ENCODE measurements around the gene COL7A1.
"Not testable (repeated sequence)": the region's sequence is repeated elsewhere in the genome, so short reads cannot be mapped to it uniquely, and the experiment has no call there.

The COL7A1 gene

GRCh38 chr3:48535578-48535977 lies 59.6 kb downstream of the COL7A1 start:
- DNase-seq = no peak

- no peak for DNase-seq
Observed at GRCh38 chr3:48532977-48533337, 62.2 kb downstream of the COL7A1 start.

- DNase-seq = no peak
Observed at GRCh38 chr3:48532271-48532976, 62.7 kb downstream of the COL7A1 start.

DNA sequence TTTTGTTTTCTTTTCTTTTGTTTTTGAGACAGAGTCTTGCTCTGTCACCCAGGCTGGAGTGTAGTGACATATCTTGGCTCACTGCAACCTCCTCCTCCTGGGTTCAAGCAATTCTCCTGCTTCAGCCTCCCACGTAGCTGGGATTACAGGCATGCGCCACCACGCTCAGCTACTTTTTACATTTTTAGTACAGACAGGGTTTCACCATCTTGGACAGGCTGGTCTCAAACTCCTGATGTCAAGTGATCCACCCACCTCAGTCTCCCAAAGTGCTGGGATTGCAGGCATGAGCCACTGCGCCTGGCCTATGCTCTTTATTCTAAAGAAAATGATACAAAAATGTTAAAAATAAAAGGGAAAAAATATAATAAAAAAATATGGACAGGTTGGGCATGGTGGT lies 64.4 kb downstream of the COL7A1 start:
- DNase-seq = not testable (repeated sequence)

GRCh38 chr3:48528754-48529153 lies 66.4 kb downstream of the COL7A1 start:
- no peak for DNase-seq

DNA sequence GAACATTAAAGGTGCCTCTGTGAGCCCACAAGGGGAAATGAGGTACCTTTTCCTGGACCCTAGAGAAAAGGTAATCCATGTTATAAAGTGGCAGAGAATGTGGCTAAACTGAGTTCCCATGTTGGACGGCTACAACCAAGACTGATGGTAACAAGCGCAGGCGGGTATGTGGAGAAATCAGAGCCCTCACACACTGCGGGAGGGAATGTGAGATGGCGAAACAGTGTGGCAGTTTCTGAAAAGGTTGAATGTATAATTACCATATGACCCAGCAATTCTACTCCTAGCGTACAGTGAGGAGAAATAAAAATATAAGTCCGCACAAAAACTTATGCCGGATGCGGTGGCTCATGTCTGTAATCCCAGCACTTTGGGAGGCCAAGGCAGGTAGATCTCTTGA lies 67.1 kb downstream of the COL7A1 start:
- DNase-seq = no peak

DNA sequence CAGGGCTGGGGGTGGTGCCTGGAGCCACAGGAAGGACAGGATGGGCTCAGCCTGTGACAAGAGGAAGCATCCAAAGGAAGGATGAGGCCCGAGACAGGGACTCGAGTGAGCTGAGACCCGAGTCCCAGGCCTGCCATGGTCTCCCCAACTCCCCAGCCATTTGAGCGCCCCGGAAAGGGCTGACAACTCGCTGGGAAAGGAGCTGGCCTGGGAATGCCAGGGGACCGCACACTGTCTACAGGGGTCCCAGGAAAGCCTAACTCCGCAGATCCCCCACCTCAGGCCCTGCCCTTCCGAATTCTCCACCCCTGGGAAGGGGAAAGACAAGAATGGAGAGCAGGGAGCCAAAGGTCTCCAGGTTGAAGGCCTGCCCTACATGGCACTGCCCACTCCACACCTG lies 70.2 kb downstream of the COL7A1 start:
- no peak for DNase-seq

DNA sequence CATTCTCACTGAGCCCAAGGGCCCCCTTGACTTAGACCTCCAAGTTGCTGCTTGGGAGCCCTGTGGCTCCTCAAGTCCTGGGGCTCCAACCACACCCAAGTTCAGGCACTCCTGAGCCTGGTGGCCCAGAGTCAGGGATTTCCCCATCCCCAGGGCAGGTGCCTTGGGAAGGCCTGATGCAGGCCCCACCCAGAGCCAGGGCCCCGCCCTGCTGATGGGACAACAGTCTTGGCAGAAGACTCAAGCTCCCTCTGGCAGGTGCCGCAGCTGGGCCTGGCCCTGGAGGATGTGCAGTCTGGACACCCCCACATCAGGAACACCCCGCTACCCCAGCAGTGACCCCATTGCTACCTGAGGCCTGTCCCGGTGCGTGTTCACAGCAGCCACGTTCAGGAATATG lies 73.5 kb downstream of the COL7A1 start:
- DNase-seq = no peak

- no peak for DNase-seq
Observed at GRCh38 chr3:48519277-48519643, 75.9 kb downstream of the COL7A1 start.

DNA sequence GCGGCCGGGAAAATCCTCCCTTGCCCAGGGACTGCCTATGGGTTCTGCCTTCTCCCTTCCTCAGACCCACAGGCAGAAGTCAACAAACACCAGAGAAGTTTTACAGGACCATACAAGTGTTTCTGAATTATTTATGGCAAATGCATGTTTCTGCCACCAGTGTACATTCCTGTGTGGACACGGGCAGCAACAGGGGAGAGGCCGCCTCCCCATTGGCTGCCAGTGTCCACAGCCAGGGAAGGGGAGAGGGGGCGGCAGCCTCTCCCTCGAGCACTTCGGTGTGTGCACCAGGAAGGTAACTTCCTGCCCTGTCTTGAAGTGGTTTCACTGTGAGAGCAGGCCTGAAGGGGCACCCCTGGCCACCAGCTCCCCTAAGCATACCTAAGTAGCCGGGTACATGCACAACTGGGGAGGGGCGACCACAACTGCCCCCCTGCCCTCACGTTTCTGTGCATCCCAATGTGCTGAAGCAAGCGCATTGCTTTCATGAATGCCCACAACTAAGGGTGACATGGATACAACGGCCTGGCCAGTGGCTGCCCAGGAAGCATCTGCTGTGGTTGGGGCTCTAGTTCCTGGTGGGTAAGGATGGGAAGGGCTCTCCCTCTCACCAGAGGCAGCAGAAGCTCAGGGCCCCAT lies 76.4 kb downstream of the COL7A1 start:
- DNase-seq = no peak

- no peak for DNase-seq
Observed at GRCh38 chr3:48518069-48518468, 77.1 kb downstream of the COL7A1 start.

DNA sequence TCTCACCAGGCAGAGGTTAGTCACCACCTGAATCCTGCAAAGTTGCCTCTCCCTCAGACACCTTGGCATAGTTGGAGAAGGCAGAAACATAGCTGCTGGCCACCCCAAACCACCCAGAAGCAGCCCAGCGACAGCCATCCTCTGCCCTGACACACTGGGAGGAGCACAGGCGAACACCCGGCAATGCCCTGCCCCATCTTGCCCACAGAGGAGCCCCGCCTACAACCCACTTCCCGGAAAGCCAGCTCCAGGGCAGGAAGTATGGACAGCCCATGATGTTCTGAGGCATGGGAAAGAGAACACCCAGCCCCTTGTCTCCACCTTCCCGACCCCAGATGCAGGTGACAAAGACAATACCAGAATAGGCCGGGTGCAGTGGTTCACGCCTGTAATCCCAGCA lies 78.6 kb downstream of the COL7A1 start:
- DNase-seq = peak; percentile 53

DNA sequence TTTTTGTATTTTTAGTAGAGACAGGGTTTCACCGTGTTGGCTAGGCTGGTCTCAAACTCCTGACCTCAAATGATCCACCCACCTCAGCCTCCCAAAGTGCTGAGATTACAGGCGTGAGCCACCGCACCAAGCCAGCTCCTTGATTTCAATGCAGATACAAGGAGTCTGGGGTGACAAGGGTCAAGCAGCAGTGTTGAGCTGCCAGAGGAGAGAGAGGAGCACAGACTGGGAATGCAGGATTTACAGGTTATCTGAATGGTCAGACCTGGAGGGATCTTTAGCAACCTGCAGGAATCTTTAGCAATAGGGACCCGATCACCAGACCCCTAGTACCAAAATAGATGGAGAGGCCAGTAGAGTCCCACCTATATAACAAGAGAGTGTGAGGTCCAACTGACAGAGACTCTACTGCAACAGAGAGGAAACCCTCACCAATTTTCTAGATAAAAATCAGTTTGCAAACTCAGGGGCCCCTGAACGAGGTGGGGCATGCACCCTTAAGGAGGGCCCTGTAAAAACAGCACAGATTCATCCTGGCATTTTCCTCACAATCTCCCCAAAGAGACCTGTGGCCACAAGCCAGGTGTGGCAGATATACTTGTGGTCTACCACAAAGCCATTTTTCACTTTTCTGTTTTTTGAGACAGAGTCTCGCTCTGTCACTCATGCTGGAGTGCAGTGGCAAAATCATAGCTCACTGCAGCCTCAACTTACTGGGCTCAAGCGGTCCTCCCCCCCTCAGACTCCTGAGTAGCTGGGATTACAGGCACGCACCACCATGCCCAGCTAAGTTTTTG lies 80.5 kb downstream of the COL7A1 start:
- peak; percentile 68 for DNase-seq

Data from activated CD4-positive, alpha-beta T cell treated with anti-CD3 and anti-CD28 coated beads, Interleukin-10, Interleukin-2, amounts not matched to agents 100 ng/mL and 50 ng/mL, durations not matched to agents 16 hours and 8 hours (primary cell).